Heart left ventricle (tissue), 16 donors: ENCODE results near the gene ZNF689. TPM values are rescaled to one million over a fixed set of nuclear protein-coding genes. Genes with fewer than 3 reads are reported as not detected.

ENCODE experiments used
- ATAC-seq, 4 donors: fragments of 200-7000 bp; cut with Tn5 transposase; one replicate each; pipeline ENCODE4 v1.9.1; 2020 to 2022; ENCODE audit warnings: moderate library complexity in 4 of 4, mild to moderate bottlenecking in 3 of 4, moderate number of reproducible peaks in 1 of 4
- DNase-seq, 5 donors: peaks; one replicate each; pipeline ENCODE4 v3.0.0-alpha.2; 2020
- H3K27ac ChIP-seq, 12 donors: fragments of 200-600 bp; sonication (generic) in 4 of 12; one replicate each; pipeline versions ENCODE4 v1.5.0 to v1.8.0; 2016 to 2022; ENCODE audit warnings: mild to moderate bottlenecking in 2 of 12
- H3K27me3 ChIP-seq, 9 donors: fragments of 200-600 bp; sonication (generic) in 2 of 9; one replicate each; pipeline versions ENCODE4 v1.5.1 to v1.8.0; 2016 to 2022; ENCODE audit warnings: mild to moderate bottlenecking in 3 of 9
- H3K36me3 ChIP-seq, 9 donors: fragments of 200-600 bp; sonication (generic) in 2 of 9; one replicate each; pipeline versions ENCODE4 v1.5.0 to v1.8.0; 2018 to 2022; ENCODE audit warnings: mild to moderate bottlenecking in 2 of 9
- H3K4me1 ChIP-seq, 12 donors: fragments of 200-600 bp; sonication (generic) in 4 of 12; one replicate each; pipeline versions ENCODE4 v1.5.0 to v1.8.0; 2016 to 2022; ENCODE audit warnings: mild to moderate bottlenecking in 3 of 12
- H3K4me3 ChIP-seq, 12 donors: fragments of 200-600 bp; sonication (generic) in 4 of 12; one replicate each; pipeline versions ENCODE4 v1.5.0 to v1.8.0; 2017 to 2022; ENCODE audit warnings: mild to moderate bottlenecking in 9 of 12, moderate library complexity in 4 of 12
- H3K9me3 ChIP-seq, 12 donors: fragments of 200-600 bp; sonication (generic) in 4 of 12; one replicate each; pipeline versions ENCODE4 v1.5.0 to v1.8.0; 2016 to 2022; ENCODE audit warnings: mild to moderate bottlenecking in 1 of 12
- POLR2A ChIP-seq, 2 donors: fragments of 450-650 bp; IDR thresholded peaks; one replicate each; pipeline ENCODE4 v1.6.1; 2017; ENCODE audit warnings: antibody characterized with exemption in 2 of 2, mild to moderate bottlenecking in 2 of 2, moderate library complexity in 2 of 2
- WGBS, 4 donors: extraction: QIAGEN DNeasy Blood & Tissue Kit in 2 of 4; methylation state at CpG; one replicate each; pipeline versions ENCODE4 v1.1.5 to v1.1.7; 2013 to 2018; 5-methylcytosine and 5-hydroxymethylcytosine counted together
- intact Hi-C, 10 donors: fragments of 100-400 bp; cut with DNase I; formaldehyde crosslinking; loops; one replicate each; pipeline versions ENCODE4 v1.11.1 to v1.14.2; 2022
- polyA plus RNA-seq, 2 donors: library from polyadenylated mRNA; stranded (reverse); fragments of 200-250 nt; gene quantifications; one replicate each; pipeline ENCODE4 v1.2.3, GENCODE V29; 2013
- total RNA-seq, 9 donors: library from RNA; depleted of rRNA in 2 of 9; stranded (reverse); fragments of >200 nt in 2 of 9; fragmentation: NEBNext Ultra II Directional in 3 of 9; extraction: Animal tissue kit (Norgen Biotek cat#: 25700) in 3 of 9; gene quantifications; one replicate each; pipeline versions ENCODE4 v1.1.0 to v1.2.4, GENCODE V29; 2016 to 2023
- TF ChIP-seq, protein P1 (sequence below), 12 donors: fragments of 200-600 bp; sonication (generic) in 4 of 12; IDR thresholded peaks; one replicate each; pipeline versions ENCODE4 v1.5.0 to v1.8.0; 2018 to 2022; ENCODE audit warnings: antibody characterized with exemption in 12 of 12, mild to moderate bottlenecking in 5 of 12
- donor health status: ischemic (EF 13 %, LVEDD 7.1; RV severe dilation, severe dysfunction).
- donor health status: healthy with polysubstance abuse.
- donor health status: DM: no; HTN: yes; CAD: no.
- donor health status: DM: no; HTN: no; CAD: no.
- donor health status: ischemic (EF 25% LVEDD 6.9; RV normal size, moderate dysfunction).
- donor health status: ischemic (EF 25% LVEDD 5.7; RV mildly dilated, moderate dysfunction).
- donor health status: healthy.
- donor health status: DM: yes; HTN: yes; CAD: no.
- donor health status: ischemic (EF 35%, LVEDD 5.7; RV mildly dilated, moderate dysfunction).
- donor health status: nonischemic (EF 11% LVEDD 7.7; RV severe dilation, severe dysfunction).
- donor health status: DM: yes; HTN: yes; CAD: no.
- donor health status: PGD.
- donor health status: ischemic (EF 29% LVEDD 5.4; RV normal size, mild dysfunction).
- donor health status: nonischemic (EF 23%, LVEDD 6.1; RV moderate dilation, normal function).

ZNF689 gene
- total and polyA plus RNA-seq, 11 donors, result 2.7 to 7.9 (median 6.5) TPM

DNA sequence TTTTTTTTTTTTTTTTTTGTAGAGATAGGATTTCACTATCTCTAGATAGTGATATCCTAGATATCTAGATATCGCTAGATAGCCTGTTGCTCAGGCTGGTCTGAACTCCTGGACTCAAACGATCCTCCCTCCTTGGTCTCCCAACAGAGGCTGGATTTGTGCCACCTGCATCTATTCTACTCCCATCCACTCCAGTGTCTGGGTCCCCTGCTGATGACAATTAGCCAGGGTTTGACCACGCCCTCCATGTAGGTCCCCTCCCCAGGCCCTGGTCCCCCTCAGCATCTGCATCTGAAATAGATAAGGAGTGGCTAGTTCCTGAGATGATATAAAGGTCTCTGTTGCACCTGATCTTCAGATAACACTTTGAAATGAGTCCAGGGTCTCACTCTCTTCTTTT lies 40.9 kb downstream of the ZNF689 start:
- Histone ChIP-seq H3K27ac (peak overlapping the region in 3 of 12 donors; percentile 24 to 96 (median 74)), H3K9me3 (no peaks in the 10 kb centered on the region), H3K4me3 (no peak overlapping the region), H3K27me3 (no peaks in the 10 kb centered on the region), H3K4me1 (peaks cover 3 to 41% (median 20%) of the 10 kb centered on the region in 12 donors), H3K36me3 (peaks cover 0 to 10% (median 3%) of the 10 kb centered on the region in 9 donors)
- intact Hi-C loops, result no loop called here
- TF ChIP-seq POLR2A (IDR thresholded peaks at IDR 0.05), result no peak
- TF ChIP-seq, protein P1, sequence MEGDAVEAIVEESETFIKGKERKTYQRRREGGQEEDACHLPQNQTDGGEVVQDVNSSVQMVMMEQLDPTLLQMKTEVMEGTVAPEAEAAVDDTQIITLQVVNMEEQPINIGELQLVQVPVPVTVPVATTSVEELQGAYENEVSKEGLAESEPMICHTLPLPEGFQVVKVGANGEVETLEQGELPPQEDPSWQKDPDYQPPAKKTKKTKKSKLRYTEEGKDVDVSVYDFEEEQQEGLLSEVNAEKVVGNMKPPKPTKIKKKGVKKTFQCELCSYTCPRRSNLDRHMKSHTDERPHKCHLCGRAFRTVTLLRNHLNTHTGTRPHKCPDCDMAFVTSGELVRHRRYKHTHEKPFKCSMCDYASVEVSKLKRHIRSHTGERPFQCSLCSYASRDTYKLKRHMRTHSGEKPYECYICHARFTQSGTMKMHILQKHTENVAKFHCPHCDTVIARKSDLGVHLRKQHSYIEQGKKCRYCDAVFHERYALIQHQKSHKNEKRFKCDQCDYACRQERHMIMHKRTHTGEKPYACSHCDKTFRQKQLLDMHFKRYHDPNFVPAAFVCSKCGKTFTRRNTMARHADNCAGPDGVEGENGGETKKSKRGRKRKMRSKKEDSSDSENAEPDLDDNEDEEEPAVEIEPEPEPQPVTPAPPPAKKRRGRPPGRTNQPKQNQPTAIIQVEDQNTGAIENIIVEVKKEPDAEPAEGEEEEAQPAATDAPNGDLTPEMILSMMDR (IDR thresholded peaks at IDR 0.05), result no peak
- no peak for DNase-seq
- ATAC-seq, result no peak
- WGBS, 4 donors, result 92 to 96% (median 93%) methylated on average over 3 of the region's 3 CpGs

DNA sequence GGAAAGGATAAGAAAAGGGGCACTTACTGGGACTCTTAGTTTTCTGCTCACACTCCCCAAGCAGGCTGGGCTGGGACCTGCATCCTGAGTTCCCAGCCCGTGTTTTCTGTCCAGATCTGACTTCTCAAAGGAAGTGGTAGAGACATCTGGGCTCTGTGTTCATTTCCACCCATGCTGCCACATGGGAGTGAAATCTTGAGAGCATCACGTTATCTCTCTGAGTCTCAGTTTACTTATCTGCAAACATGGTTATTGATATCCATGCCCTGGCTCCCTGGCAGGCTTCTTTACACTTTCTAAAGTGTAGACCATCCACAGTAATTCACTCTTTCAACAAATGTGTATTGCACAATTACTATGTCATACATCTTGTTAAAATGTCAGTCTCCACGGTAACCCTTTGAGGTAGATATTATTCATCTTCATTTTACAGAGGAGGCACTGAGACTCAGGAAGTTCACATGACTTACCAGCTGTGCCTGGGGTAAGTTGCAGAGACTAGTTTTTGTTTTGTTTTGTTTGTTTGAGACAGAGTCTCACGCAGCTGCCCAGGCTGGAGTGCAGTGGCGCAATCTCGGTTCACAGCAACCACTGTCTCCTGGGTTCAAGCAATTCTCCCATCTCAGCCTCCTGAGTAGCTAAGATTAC lies 42.1 kb downstream of the ZNF689 start:
- ATAC-seq, result no peak
- peaks cover 3 to 41% (median 20%) of the 10 kb centered on the region in 12 donors for H3K4me1 ChIP-seq
- WGBS, 4 donors, result 68 to 82% (median 77%) methylated on average over 6 of the region's 6 CpGs

DNA sequence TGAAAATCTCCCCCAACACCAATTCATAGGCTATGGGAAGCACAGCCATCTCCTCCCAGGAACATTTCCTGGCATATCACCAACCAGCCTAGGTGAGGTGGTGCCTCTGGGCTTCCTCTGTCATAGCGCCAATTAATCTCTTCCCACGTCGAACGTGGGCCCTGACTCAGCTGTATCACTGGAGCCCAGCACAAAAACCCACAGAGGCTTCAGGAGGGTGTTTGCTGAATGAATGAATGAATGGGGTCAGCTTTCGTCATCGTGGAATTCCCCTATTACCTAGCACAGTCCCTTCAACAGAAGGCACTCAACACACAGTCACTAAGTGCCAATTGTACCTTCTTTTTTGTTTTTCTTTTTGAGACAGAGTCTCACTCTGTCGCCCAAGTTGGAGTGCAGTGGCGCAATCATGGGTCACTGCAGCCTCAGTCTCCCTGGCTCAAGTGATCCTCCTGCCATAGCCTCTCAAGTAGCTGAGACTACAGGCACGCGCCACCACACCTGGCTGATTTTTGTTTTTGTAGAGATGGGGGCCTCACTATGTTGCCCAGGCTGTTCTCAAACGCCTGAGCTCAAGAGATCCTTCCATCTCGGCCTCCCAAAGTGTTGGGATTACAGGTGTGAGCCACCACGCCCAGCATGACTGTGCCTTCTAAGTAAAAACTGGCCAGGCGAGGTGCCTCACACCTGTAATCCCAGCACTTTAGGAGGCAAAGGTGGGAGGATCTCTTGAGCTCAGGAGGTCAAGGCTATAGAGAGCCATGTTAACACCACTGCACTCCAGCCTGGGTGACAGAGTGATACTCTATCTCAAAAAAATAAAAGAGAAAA lies 42.8 kb downstream of the ZNF689 start:
- WGBS, 4 donors, result 87 to 89% (median 88%) methylated on average over 14 of the region's 14 CpGs
- DNase-seq (no peak), ATAC-seq (no peak)
- H3K27me3 ChIP-seq, result no peaks in the 10 kb centered on the region
- no peak overlapping the region for H3K4me3 ChIP-seq
- peak overlapping the region in 1 of 12 donors; percentile 74 for H3K27ac ChIP-seq
- peaks cover 3 to 37% (median 17%) of the 10 kb centered on the region in 12 donors for H3K4me1 ChIP-seq
- H3K36me3 ChIP-seq, result peaks cover 0 to 10% (median 3%) of the 10 kb centered on the region in 9 donors
- intact Hi-C loops, result no loop called here
- TF ChIP-seq, protein P1 (IDR thresholded peaks at IDR 0.05), result no peak
- TF ChIP-seq POLR2A (IDR thresholded peaks at IDR 0.05), result no peak
- no peaks in the 10 kb centered on the region for H3K9me3 ChIP-seq

More for the DNA sequence above, 42.1 kb downstream of the ZNF689 start:
- Histone ChIP-seq H3K36me3 (peaks cover 0 to 10% (median 3%) of the 10 kb centered on the region in 9 donors), H3K27me3 (no peaks in the 10 kb centered on the region), H3K4me3 (no peak overlapping the region), H3K9me3 (no peaks in the 10 kb centered on the region), H3K27ac (peak overlapping the region in 2 of 12 donors; percentile 24 to 74)
- TF ChIP-seq POLR2A (IDR thresholded peaks at IDR 0.05), result no peak
- TF ChIP-seq, protein P1 (IDR thresholded peaks at IDR 0.05), result no peak
- no peak for DNase-seq
- intact Hi-C loops, result no loop called here

DNA sequence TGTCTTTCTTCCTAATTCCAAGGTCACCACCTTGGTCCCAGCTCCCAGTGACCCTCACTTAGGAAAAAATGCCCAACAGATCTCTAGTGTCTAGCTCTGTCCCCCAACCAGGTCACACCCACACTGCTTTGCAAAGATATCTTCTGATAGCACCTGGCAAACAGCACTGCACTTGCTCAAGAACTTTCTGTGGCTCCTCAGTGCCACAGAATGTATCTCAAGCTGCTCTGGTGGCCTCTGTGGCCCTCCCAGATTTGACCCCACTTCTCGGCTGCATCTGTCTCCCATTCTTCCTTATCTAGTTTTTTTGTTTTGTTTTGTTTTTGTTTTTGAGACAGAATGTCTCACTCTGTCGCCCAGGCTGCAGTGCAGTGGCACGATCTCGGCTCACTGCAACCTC lies 43.7 kb downstream of the ZNF689 start:
- Histone ChIP-seq H3K27me3 (no peaks in the 10 kb centered on the region), H3K36me3 (peaks cover 0 to 10% (median 3%) of the 10 kb centered on the region in 9 donors), H3K4me3 (no peak overlapping the region), H3K27ac (no peak overlapping the region), H3K4me1 (peaks cover 3 to 41% (median 14%) of the 10 kb centered on the region in 12 donors), H3K9me3 (no peaks in the 10 kb centered on the region)
- DNase-seq, result no peak
- intact Hi-C loops, result no loop called here
- 88 to 94% (median 90%) methylated on average over 4 of the region's 4 CpGs for WGBS, 4 donors
- ATAC-seq, result no peak
- TF ChIP-seq POLR2A (IDR thresholded peaks at IDR 0.05), result no peak
- TF ChIP-seq, protein P1 (IDR thresholded peaks at IDR 0.05), result no peak
